Caco-2 (cell line): ENCODE measurements around the gene TSPAN18. TPM values are rescaled to one million over a fixed set of nuclear protein-coding genes. Genes with fewer than 3 reads are reported as not detected.

ENCODE experiments used
- BruUV-seq: library from RNA; stranded (reverse); fragments of 400-500 nt; replicated peaks from 2 replicates; lab custom pipeline; 2021; lab: Mats Ljungman, UMichigan
- CTCF ChIA-PET: fragments of 300-600 bp; sonication (Branson Sonifier 250); formaldehyde crosslinking; loops from one replicate; lab custom pipeline; 2022; ENCODE audit warnings: antibody characterized with exemption; lab: Charles Lee
- POLR2A ChIA-PET: fragments of 300-600 bp; sonication (Branson Sonifier 250); formaldehyde crosslinking; loops from one replicate; lab custom pipeline; 2022; ENCODE audit warnings: antibody characterized with exemption; lab: Charles Lee
- DNase-seq, 2 experiments: peaks; one replicate each; pipeline versions ENCODE4 v3.0.0 to v3.0.0-alpha.2; 2020 to 2022
- H3K27me3 ChIP-seq: replicated peaks from 2 replicates; pipeline ENCODE4 v1.6.0; 2011; ENCODE audit warnings: low read length; ENCODE audit not compliant: control insufficient read depth, insufficient read depth
- H3K36me3 ChIP-seq: 2 replicates; pipeline ENCODE4 v1.5.1; 2011; ENCODE audit warnings: low read length; ENCODE audit not compliant: control insufficient read depth, insufficient read depth
- H3K4me1 ChIP-seq: fragments of 250-450 bp; sonication (Bioruptor Pico); 2 replicates; pipeline ENCODE4 v1.5.1; 2020; ENCODE audit warnings: mild to moderate bottlenecking
- H3K4me3 ChIP-seq: 2 replicates; pipeline ENCODE4 v1.5.1; 2011; ENCODE audit warnings: low read depth, mild to moderate bottlenecking, control low read depth, low read length
- H3K9me3 ChIP-seq: fragments of 250-450 bp; sonication (Bioruptor Pico); 2 replicates; pipeline ENCODE4 v1.5.1; 2020; ENCODE audit warnings: mild to moderate bottlenecking, moderate library complexity
- H3K27ac Mint-ChIP-seq: one replicate; pipeline ENCODE4 v1.8.0; 2022; ENCODE audit warnings: mixed read lengths; ENCODE audit not compliant: unreplicated experiment
- H3K27me3 Mint-ChIP-seq: one replicate; pipeline ENCODE4 v1.8.0; 2022; ENCODE audit warnings: mixed read lengths; ENCODE audit not compliant: insufficient read depth, unreplicated experiment
- H3K36me3 Mint-ChIP-seq: one replicate; pipeline ENCODE4 v1.8.0; 2022; ENCODE audit warnings: mild to moderate bottlenecking, mixed read lengths; ENCODE audit not compliant: insufficient read depth, unreplicated experiment
- H3K4me1 Mint-ChIP-seq: one replicate; pipeline ENCODE4 v1.8.0; 2022; ENCODE audit warnings: low read depth, mixed read lengths; ENCODE audit not compliant: unreplicated experiment
- H3K4me3 Mint-ChIP-seq: one replicate; pipeline ENCODE4 v1.8.0; 2022; ENCODE audit warnings: mild to moderate bottlenecking, moderate library complexity, mixed read lengths; ENCODE audit not compliant: unreplicated experiment
- H3K9me3 Mint-ChIP-seq: one replicate; pipeline ENCODE4 v1.8.0; 2022; ENCODE audit warnings: mixed read lengths; ENCODE audit not compliant: unreplicated experiment
- intact Hi-C: fragments of 100-400 bp; cut with micrococcal nuclease; formaldehyde crosslinking; loops from one replicate; pipeline ENCODE4 v1.10.0; 2022; ENCODE audit not compliant: unreplicated experiment
- total RNA-seq: library from RNA; stranded (reverse); gene quantifications from 2 replicates; pipeline ENCODE4 v1.2.3, GENCODE V29; 2022
- TF ChIP-seq, protein P1 (sequence below), 2 experiments: fragments of 200-600 bp in 1 of 2; IDR thresholded peaks; 1 replicate in 1 of 2; 2 replicates in 1 of 2; pipeline versions ENCODE4 v1.5.1 to v1.8.0; 2011 to 2022; ENCODE audit warnings: antibody characterized with exemption in 1 of 2, control low read depth in 1 of 2, inconsistent platforms in 1 of 2, low read depth in 1 of 2, low read length in 1 of 2, mild to moderate bottlenecking in 1 of 2, moderate library complexity in 1 of 2; ENCODE audit not compliant: insufficient read depth in 1 of 2, severe bottlenecking in 1 of 2, unreplicated experiment in 1 of 2

The TSPAN18 gene
- total RNA-seq, 1 experiment from 2014 or later: 7.4 TPM

- no peak for DNase-seq
- no TSS peak for BruUV-seq
- Histone ChIP-seq H3K4me3 (no peak overlapping the region), H3K9me3 (peaks cover 16% of the 10 kb centered on the region), H3K27me3 (no peaks in the 10 kb centered on the region), H3K4me1 (0 out of 2 replicates have a peak, but pooled peaks cover 10% of the 10 kb centered on the region), H3K36me3 (no peaks in the 10 kb centered on the region)
- Mint-ChIP-seq H3K27ac (no peak overlapping the region), H3K9me3 (peaks cover 6% of the 10 kb centered on the region), H3K27me3 (no peaks in the 10 kb centered on the region), H3K4me1 (no peaks in the 10 kb centered on the region), H3K36me3 (no peaks in the 10 kb centered on the region), H3K4me3 (no peak overlapping the region)
- intact Hi-C loops: no loop called here
- TF ChIP-seq, protein P1, sequence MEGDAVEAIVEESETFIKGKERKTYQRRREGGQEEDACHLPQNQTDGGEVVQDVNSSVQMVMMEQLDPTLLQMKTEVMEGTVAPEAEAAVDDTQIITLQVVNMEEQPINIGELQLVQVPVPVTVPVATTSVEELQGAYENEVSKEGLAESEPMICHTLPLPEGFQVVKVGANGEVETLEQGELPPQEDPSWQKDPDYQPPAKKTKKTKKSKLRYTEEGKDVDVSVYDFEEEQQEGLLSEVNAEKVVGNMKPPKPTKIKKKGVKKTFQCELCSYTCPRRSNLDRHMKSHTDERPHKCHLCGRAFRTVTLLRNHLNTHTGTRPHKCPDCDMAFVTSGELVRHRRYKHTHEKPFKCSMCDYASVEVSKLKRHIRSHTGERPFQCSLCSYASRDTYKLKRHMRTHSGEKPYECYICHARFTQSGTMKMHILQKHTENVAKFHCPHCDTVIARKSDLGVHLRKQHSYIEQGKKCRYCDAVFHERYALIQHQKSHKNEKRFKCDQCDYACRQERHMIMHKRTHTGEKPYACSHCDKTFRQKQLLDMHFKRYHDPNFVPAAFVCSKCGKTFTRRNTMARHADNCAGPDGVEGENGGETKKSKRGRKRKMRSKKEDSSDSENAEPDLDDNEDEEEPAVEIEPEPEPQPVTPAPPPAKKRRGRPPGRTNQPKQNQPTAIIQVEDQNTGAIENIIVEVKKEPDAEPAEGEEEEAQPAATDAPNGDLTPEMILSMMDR (IDR thresholded peaks at IDR 0.05; ENCODE audit: insufficient read depth in 1 of 2, low read depth in 1 of 2, low read length in 1 of 2, severe bottlenecking in 1 of 2, unreplicated experiment in 1 of 2): no peak
- POLR2A ChIA-PET: no interaction called here
- CTCF ChIA-PET: no interaction called here
These were observed 96.2 kb downstream of the TSPAN18 start for GRCh38 chr11:44823006-44823405.

DNA sequence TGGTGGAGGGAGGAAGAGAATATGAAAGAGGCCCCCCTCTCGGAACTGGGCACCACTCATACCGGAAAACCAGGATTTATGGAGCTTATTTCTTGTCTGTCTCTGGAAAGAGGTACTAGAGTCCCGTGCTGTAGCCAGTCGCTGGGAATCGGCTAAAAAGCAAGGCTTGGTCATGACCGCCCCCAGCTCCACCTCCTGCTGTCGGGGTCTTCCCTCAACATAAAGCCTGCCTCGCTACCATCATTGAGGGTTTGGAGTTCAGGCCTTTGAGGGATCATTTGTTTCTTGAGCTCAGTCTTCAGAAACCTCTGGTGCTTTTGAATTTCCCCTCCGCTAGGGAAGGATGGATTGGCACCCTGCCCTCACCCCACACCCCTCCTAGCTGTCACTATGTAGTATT lies 97.1 kb downstream of the TSPAN18 start:
- Histone ChIP-seq H3K27me3 (no peaks in the 10 kb centered on the region), H3K4me1 (0 out of 2 replicates have a peak, but pooled peaks cover 10% of the 10 kb centered on the region), H3K9me3 (peaks cover 16% of the 10 kb centered on the region), H3K36me3 (no peaks in the 10 kb centered on the region), H3K4me3 (no peak overlapping the region)
- no TSS peak for BruUV-seq
- Mint-ChIP-seq H3K9me3 (peaks cover 6% of the 10 kb centered on the region), H3K4me3 (no peak overlapping the region), H3K27me3 (no peaks in the 10 kb centered on the region), H3K36me3 (no peaks in the 10 kb centered on the region), H3K27ac (no peak overlapping the region), H3K4me1 (no peaks in the 10 kb centered on the region)
- DNase-seq: no peak
- ChIA-PET POLR2A (no interaction called here), CTCF (no interaction called here)
- TF ChIP-seq, protein P1 (IDR thresholded peaks at IDR 0.05; ENCODE audit: insufficient read depth in 1 of 2, low read depth in 1 of 2, low read length in 1 of 2, severe bottlenecking in 1 of 2, unreplicated experiment in 1 of 2): no peak
- intact Hi-C loops: no loop called here

GRCh38 chr11:44824300-44824704 lies 97.5 kb downstream of the TSPAN18 start:
- CTCF ChIA-PET: no interaction called here
- 0 out of 2 replicates have a peak, but pooled peaks cover 10% of the 10 kb centered on the region for H3K4me1 ChIP-seq
- H3K36me3 ChIP-seq: no peaks in the 10 kb centered on the region
- no peaks in the 10 kb centered on the region for H3K36me3 Mint-ChIP-seq
- no peak overlapping the region for H3K27ac Mint-ChIP-seq
- TF ChIP-seq, protein P1 (IDR thresholded peaks at IDR 0.05; ENCODE audit: insufficient read depth in 1 of 2, low read depth in 1 of 2, low read length in 1 of 2, severe bottlenecking in 1 of 2, unreplicated experiment in 1 of 2): no peak
- peaks cover 16% of the 10 kb centered on the region for H3K9me3 ChIP-seq
- no peak overlapping the region for H3K4me3 Mint-ChIP-seq
- H3K9me3 Mint-ChIP-seq: peaks cover 6% of the 10 kb centered on the region
- H3K27me3 Mint-ChIP-seq: no peaks in the 10 kb centered on the region
- BruUV-seq: no TSS peak
- H3K4me1 Mint-ChIP-seq: no peaks in the 10 kb centered on the region
- intact Hi-C loops: no loop called here
- POLR2A ChIA-PET: no interaction called here
- no peaks in the 10 kb centered on the region for H3K27me3 ChIP-seq
- peak; percentile 41 to 64 for DNase-seq
- no peak overlapping the region for H3K4me3 ChIP-seq
